Neuronal stem cell (in vitro differentiated cells): ENCODE measurements around the gene DMKN.

Experiments used
- DNase-seq: peaks from one replicate; pipeline ENCODE4 v3.0.0-alpha.2; 2013; ENCODE audit warnings: low spot score
- H2AFZ ChIP-seq: one replicate; pipeline ENCODE4 v1.6.1; 2013; ENCODE audit warnings: mild to moderate bottlenecking, low read length, inconsistent platforms
- H2AK5ac ChIP-seq: 2 replicates; pipeline ENCODE4 v1.6.1; 2013; ENCODE audit warnings: low read depth, mild to moderate bottlenecking, inconsistent platforms, low read length, moderate library complexity, mixed read lengths
- H2BK120ac ChIP-seq: 2 replicates; pipeline ENCODE4 v1.6.1; 2013; ENCODE audit warnings: low read depth, mild to moderate bottlenecking, inconsistent platforms, low read length, moderate library complexity, mixed read lengths
- H2BK12ac ChIP-seq: one replicate; pipeline ENCODE4 v1.6.1; 2013; ENCODE audit warnings: low read length, inconsistent platforms
- H2BK15ac ChIP-seq: 2 replicates; pipeline ENCODE4 v1.6.1; 2013; ENCODE audit warnings: mild to moderate bottlenecking, low read length, inconsistent platforms, mixed read lengths
- H2BK5ac ChIP-seq: one replicate; pipeline ENCODE4 v1.6.1; 2013; ENCODE audit warnings: inconsistent platforms, mild to moderate bottlenecking, low read length, moderate library complexity
- H3K14ac ChIP-seq: one replicate; pipeline ENCODE4 v1.6.1; 2013; ENCODE audit warnings: low read length, inconsistent platforms
- H3K18ac ChIP-seq: 2 replicates; pipeline ENCODE4 v1.6.1; 2013; ENCODE audit warnings: low read length, inconsistent platforms
- H3K23ac ChIP-seq: 2 replicates; pipeline ENCODE4 v1.6.1; 2013; ENCODE audit warnings: low read depth, mild to moderate bottlenecking, mixed read lengths, low read length, inconsistent platforms; ENCODE audit not compliant: poor library complexity
- H3K27ac ChIP-seq: replicated peaks from 3 replicates; pipeline ENCODE4 v1.5.1; 2013; ENCODE audit warnings: low read length, inconsistent platforms
- H3K27me3 ChIP-seq, 3 experiments: 2 replicates each; pipeline ENCODE4 v1.6.1; 2013; ENCODE audit warnings: low read length in 3 of 3, mild to moderate bottlenecking in 2 of 3, inconsistent platforms in 1 of 3, low read depth in 1 of 3, mixed read lengths in 1 of 3, moderate library complexity in 1 of 3; ENCODE audit not compliant: control insufficient read depth in 3 of 3, insufficient read depth in 3 of 3
- H3K36me3 ChIP-seq, 2 donors: replicated peaks in 1 of 2; 2 replicates each; pipeline ENCODE4 v1.6.1; 2013; ENCODE audit warnings: low read length in 2 of 2; ENCODE audit not compliant: control insufficient read depth in 2 of 2, insufficient read depth in 2 of 2
- H3K4ac ChIP-seq: 2 replicates; pipeline ENCODE4 v1.6.1; 2013; ENCODE audit warnings: inconsistent platforms, mild to moderate bottlenecking, low read length, moderate library complexity
- H3K4me1 ChIP-seq, 2 donors: 1 replicate in 1 of 2; 2 replicates in 1 of 2; pipeline ENCODE4 v1.6.1; 2013; ENCODE audit warnings: low read length in 2 of 2, low read depth in 1 of 2; ENCODE audit not compliant: control insufficient read depth in 2 of 2, insufficient read depth in 1 of 2
- H3K4me2 ChIP-seq: one replicate; pipeline ENCODE4 v1.6.1; 2013; ENCODE audit warnings: mild to moderate bottlenecking, low read length, inconsistent platforms; ENCODE audit not compliant: insufficient read depth, poor library complexity, severe bottlenecking
- H3K4me3 ChIP-seq, 2 donors: 2 replicates each; pipeline ENCODE4 v1.5.1; 2013; ENCODE audit warnings: low read length in 2 of 2, mild to moderate bottlenecking in 2 of 2, inconsistent platforms in 1 of 2, moderate library complexity in 1 of 2
- H3K79me1 ChIP-seq: one replicate; pipeline ENCODE4 v1.6.1; 2013; ENCODE audit warnings: low read depth, mild to moderate bottlenecking, inconsistent platforms, low read length, moderate library complexity
- H3K9ac ChIP-seq: one replicate; pipeline ENCODE4 v1.6.1; 2013; ENCODE audit warnings: mild to moderate bottlenecking, low read depth, low read length, inconsistent platforms; ENCODE audit not compliant: poor library complexity
- H3K9me3 ChIP-seq, 2 donors: replicated peaks in 1 of 2; 2 replicates each; pipeline versions ENCODE3 to v1.6.1; 2013; ENCODE audit warnings: low read length in 2 of 2, mild to moderate bottlenecking in 2 of 2, inconsistent platforms in 1 of 2, low read depth in 1 of 2, mixed read lengths in 1 of 2, moderate library complexity in 1 of 2; ENCODE audit not compliant: control insufficient read depth in 2 of 2, insufficient read depth in 1 of 2
- H4K8ac ChIP-seq: one replicate; pipeline ENCODE4 v1.6.1; 2013; ENCODE audit warnings: low read depth, mild to moderate bottlenecking, inconsistent platforms, low read length, moderate library complexity
- H4K91ac ChIP-seq: one replicate; pipeline ENCODE4 v1.6.1; 2013; ENCODE audit warnings: low read length, low read depth, mild to moderate bottlenecking, inconsistent platforms; ENCODE audit not compliant: poor library complexity
- WGBS, 2 donors: extraction: QIAGEN DNeasy Blood & Tissue Kit; methylation state at CpG; one replicate each; pipeline ENCODE4 v1.1.7; 2013; ENCODE audit warnings: missing lambda C conversion rate in 2 of 2, mixed read lengths in 1 of 2; ENCODE audit not compliant: insufficient read length in 2 of 2, insufficient replicate concordance in 1 of 2; ENCODE audit errors: extremely low coverage in 2 of 2; 5-methylcytosine and 5-hydroxymethylcytosine counted together

The DMKN gene

DNA sequence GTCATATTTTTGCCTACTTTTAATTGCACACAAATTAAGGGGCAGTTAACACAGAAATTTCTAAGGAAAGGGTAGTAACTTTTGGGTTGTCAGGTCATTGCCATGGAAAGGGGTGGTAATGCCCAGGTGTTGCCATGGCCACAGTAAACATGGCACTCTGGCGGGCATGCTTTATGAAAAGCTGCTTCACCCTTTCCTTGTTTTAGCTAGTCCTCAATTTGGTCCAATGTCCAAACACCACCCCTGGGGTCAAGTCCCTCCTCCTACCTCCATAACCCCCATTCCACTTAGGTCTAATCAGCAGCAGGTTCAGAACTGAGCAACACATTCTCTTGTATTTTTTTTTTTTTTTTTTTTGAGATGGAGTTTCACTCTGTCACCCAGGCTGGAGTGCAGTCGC lies 58.8 kb downstream of the DMKN start:
- WGBS, 2 donors, result no CpG with 5 or more reads among the region's 2 CpGs
- peaks cover 0 to 16% (median 0%) of the 10 kb centered on the region in 3 experiments for H3K27me3 ChIP-seq
- no peak for DNase-seq
- no peak overlapping the region for H3K4ac ChIP-seq
- no peak overlapping the region for H4K91ac ChIP-seq
- H3K36me3 ChIP-seq, result no peaks in the 10 kb centered on the region
- H2BK15ac ChIP-seq, result no peak overlapping the region
- no peak overlapping the region for H4K8ac ChIP-seq
- no peak overlapping the region for H3K14ac ChIP-seq
- no peak overlapping the region for H3K9ac ChIP-seq
- H3K79me1 ChIP-seq, result no peaks in the 10 kb centered on the region
- H3K4me1 ChIP-seq, result no peaks in the 10 kb centered on the region
- H2AFZ ChIP-seq, result no peak overlapping the region
- H3K4me3 ChIP-seq, result no peak overlapping the region
- H3K27ac ChIP-seq, result no peak overlapping the region
- no peak overlapping the region for H2BK5ac ChIP-seq
- H2AK5ac ChIP-seq, result no peak overlapping the region
- H2BK12ac ChIP-seq, result no peak overlapping the region
- H2BK120ac ChIP-seq, result no peak overlapping the region
- H3K18ac ChIP-seq, result no peak overlapping the region
- H3K9me3 ChIP-seq, result no peaks in the 10 kb centered on the region
- no peak overlapping the region for H3K23ac ChIP-seq
- H3K4me2 ChIP-seq, result no peak overlapping the region

GRCh38 chr19:35451338-35452096 lies 61.9 kb downstream of the DMKN start:
- Histone ChIP-seq H3K4me1 (peaks cover 0 to 2% of the 10 kb centered on the region in 2 donors), H3K23ac (no peak overlapping the region), H3K36me3 (no peaks in the 10 kb centered on the region), H3K4me3 (no peak overlapping the region), H3K79me1 (no peaks in the 10 kb centered on the region), H2BK15ac (no peak overlapping the region), H3K27me3 (peaks cover 0 to 21% (median 0%) of the 10 kb centered on the region in 3 experiments), H2BK5ac (no peak overlapping the region), H3K18ac (no peak overlapping the region), H2BK12ac (no peak overlapping the region), H4K8ac (no peak overlapping the region), H4K91ac (no peak overlapping the region), H3K4me2 (no peak overlapping the region), H3K9ac (no peak overlapping the region), H2BK120ac (no peak overlapping the region), H3K14ac (no peak overlapping the region), H3K27ac (no peak overlapping the region), H3K4ac (no peak overlapping the region), H2AK5ac (no peak overlapping the region), H3K9me3 (no peaks in the 10 kb centered on the region), H2AFZ (no peak overlapping the region)
- no CpG with 5 or more reads among the region's 7 CpGs for WGBS, 2 donors
- DNase-seq, result no peak

- Histone ChIP-seq H2BK15ac (peak overlapping the region; percentile 2), H2AFZ (no peak overlapping the region), H2BK12ac (no peak overlapping the region), H3K36me3 (no peaks in the 10 kb centered on the region), H3K14ac (no peak overlapping the region), H3K27ac (no peak overlapping the region), H3K4ac (peak overlapping the region; percentile 19), H3K9ac (no peak overlapping the region), H3K23ac (no peak overlapping the region), H2BK120ac (no peak overlapping the region), H2BK5ac (no peak overlapping the region), H4K91ac (no peak overlapping the region), H3K27me3 (peaks cover 0 to 21% (median 0%) of the 10 kb centered on the region in 3 experiments), H3K79me1 (no peaks in the 10 kb centered on the region), H4K8ac (no peak overlapping the region), H3K18ac (peak overlapping the region; percentile 44), H3K4me2 (no peak overlapping the region), H3K4me3 (no peak overlapping the region), H3K4me1 (peaks cover 0 to 2% of the 10 kb centered on the region in 2 donors), H3K9me3 (no peaks in the 10 kb centered on the region), H2AK5ac (peak overlapping the region; percentile 6)
- no CpG with 5 or more reads among the region's 27 CpGs for WGBS, 2 donors
- no peak for DNase-seq
These were observed 63.9 kb downstream of the DMKN start for GRCh38 chr19:35449359-35450043.
